DOHH2 (cell line): ENCODE results near the gene SLC5A12.

Experiments used
- CTCF ChIP-seq: fragments of 200-600 bp; sonication (generic); IDR thresholded peaks from one replicate; pipeline ENCODE4 v1.5.1; 2014; ENCODE audit warnings: antibody characterized with exemption, mild to moderate bottlenecking, low read depth, low read length; ENCODE audit not compliant: poor library complexity, severe bottlenecking
- EZH2phosphoT487 ChIP-seq: fragments of 200-600 bp; sonication (generic); IDR thresholded peaks from 2 replicates; pipeline ENCODE4 v1.6.1; 2017; ENCODE audit warnings: borderline replicate concordance, mild to moderate bottlenecking, antibody characterized with exemption, low read length, moderate library complexity, mixed read lengths

- TF ChIP-seq CTCF, result no peak
- TF ChIP-seq EZH2phosphoT487, result no peak
Measured at GRCh38 chr11:26749927-26750326, 28.1 kb upstream of the SLC5A12 start.
